ENCODE results near the gene KIF7.

Gene KIF7

DNA sequence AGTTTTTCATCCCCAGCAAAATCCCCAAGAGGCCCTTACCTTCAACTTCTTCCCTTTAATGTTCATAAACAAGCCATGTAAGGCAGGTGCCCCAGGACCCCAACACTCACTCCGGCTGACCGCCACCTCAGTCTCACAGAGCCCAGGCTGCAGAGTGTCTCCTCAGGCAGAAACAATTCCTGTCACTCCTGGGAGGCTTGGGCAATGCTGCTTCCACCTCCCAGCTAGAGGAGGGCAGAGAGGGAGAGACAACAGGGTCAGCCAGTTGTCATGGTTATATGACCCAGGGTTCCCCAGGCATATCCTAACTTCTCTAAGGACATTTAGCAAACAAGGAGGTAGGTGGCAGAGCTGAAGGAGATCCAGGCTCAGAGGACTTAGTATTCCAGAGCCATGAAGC, 23.9 kb upstream of the KIF7 start, which contains the start of gene PLIN1:
TSS of gene PLIN1 (minus strand) at position 156 of the 400 bp plus-strand sequence. CDS start 1,878 bp downstream, outside the sequence.
- Histone ChIP-seq H3K36me3 (ENCODE audit: insufficient read depth, low read length) (no peaks in the 10 kb centered on the region), H3K9me2 (ENCODE audit: low read depth, low read length) (no peaks in the 10 kb centered on the region), H3F3A (ENCODE audit: insufficient read depth, low read length) (no peaks in the 10 kb centered on the region), H4K20me1 (ENCODE audit: insufficient read depth, low read length) (no peaks in the 10 kb centered on the region), H3K79me2 (ENCODE audit: insufficient read depth, low read length) (no peaks in the 10 kb centered on the region), H3K27ac (ENCODE audit: low read depth, low read length, poor library complexity, severe bottlenecking) (no peak within 1 kb of the TSS), H3K27me3 (ENCODE audit: insufficient read depth, low read length) (no peaks in the 10 kb centered on the region), H3K4me2 (ENCODE audit: low read length) (no peak within 1 kb of the TSS), H3K9me3 (ENCODE audit: low read length) (no peaks in the 10 kb centered on the region), H3K9ac (ENCODE audit: low read length) (no peak within 1 kb of the TSS), H3K4me3 (ENCODE audit: low read depth, low read length, poor library complexity, severe bottlenecking) (no peak within 1 kb of the TSS), H2AFZ (ENCODE audit: low read length) (no peak within 1 kb of the TSS), H3K4me1 (ENCODE audit: insufficient read depth, low read length, severe bottlenecking) (no peaks in the 10 kb centered on the region)
- TF ChIP-seq EZH2 (IDR thresholded peaks at IDR 0.05; ENCODE audit: borderline replicate concordance, low read length) (no peak), CTCF (IDR thresholded peaks at IDR 0.05; ENCODE audit: low read length) (no peak)

DNA sequence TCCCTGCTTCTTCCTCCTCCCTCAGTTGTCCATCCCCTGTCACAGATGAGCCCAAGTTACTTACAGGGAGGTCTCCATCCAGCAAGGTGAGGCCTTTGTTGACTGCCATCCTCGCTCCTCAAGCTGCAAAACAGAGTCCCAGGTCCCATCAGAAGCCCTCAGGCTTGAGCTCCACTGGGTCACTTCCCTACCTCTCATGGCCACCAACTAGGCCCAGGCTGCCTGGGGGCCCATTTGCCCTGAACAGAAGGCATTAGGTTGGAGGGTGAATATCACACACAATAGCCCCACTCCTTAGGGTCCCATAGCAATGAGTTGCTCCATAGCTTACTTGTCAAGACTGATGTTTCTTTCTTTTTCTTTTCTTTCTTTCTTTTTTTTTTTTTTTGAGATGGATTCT, 22.1 kb upstream of the KIF7 start:
- Histone ChIP-seq H3K9ac (ENCODE audit: low read length) (no peak overlapping the region), H3K4me2 (ENCODE audit: low read length) (no peak overlapping the region), H3K27ac (ENCODE audit: low read depth, low read length, poor library complexity, severe bottlenecking) (no peak overlapping the region), H2AFZ (ENCODE audit: low read length) (no peak overlapping the region), H4K20me1 (ENCODE audit: insufficient read depth, low read length) (no peaks in the 10 kb centered on the region), H3F3A (ENCODE audit: insufficient read depth, low read length) (no peaks in the 10 kb centered on the region), H3K4me1 (ENCODE audit: insufficient read depth, low read length, severe bottlenecking) (no peaks in the 10 kb centered on the region), H3K9me2 (ENCODE audit: low read depth, low read length) (no peaks in the 10 kb centered on the region), H3K4me3 (ENCODE audit: low read depth, low read length, poor library complexity, severe bottlenecking) (no peak overlapping the region), H3K79me2 (ENCODE audit: insufficient read depth, low read length) (no peaks in the 10 kb centered on the region), H3K36me3 (ENCODE audit: insufficient read depth, low read length) (no peaks in the 10 kb centered on the region), H3K9me3 (ENCODE audit: low read length) (no peaks in the 10 kb centered on the region), H3K27me3 (ENCODE audit: insufficient read depth, low read length) (no peaks in the 10 kb centered on the region)
- TF ChIP-seq CTCF (IDR thresholded peaks at IDR 0.05; ENCODE audit: low read length) (no peak), EZH2 (IDR thresholded peaks at IDR 0.05; ENCODE audit: borderline replicate concordance, low read length) (no peak)

GRCh38 chr15:89675606-89676005, 20.3 kb upstream of the KIF7 start:
- Histone ChIP-seq H3K9me3 (ENCODE audit: low read length) (no peaks in the 10 kb centered on the region), H3K27ac (ENCODE audit: low read depth, low read length, poor library complexity, severe bottlenecking) (no peak overlapping the region), H3K36me3 (ENCODE audit: insufficient read depth, low read length) (no peaks in the 10 kb centered on the region), H3F3A (ENCODE audit: insufficient read depth, low read length) (no peaks in the 10 kb centered on the region), H3K4me1 (ENCODE audit: insufficient read depth, low read length, severe bottlenecking) (no peaks in the 10 kb centered on the region), H3K79me2 (ENCODE audit: insufficient read depth, low read length) (no peaks in the 10 kb centered on the region), H2AFZ (ENCODE audit: low read length) (no peak overlapping the region), H3K9ac (ENCODE audit: low read length) (no peak overlapping the region), H4K20me1 (ENCODE audit: insufficient read depth, low read length) (no peaks in the 10 kb centered on the region), H3K27me3 (ENCODE audit: insufficient read depth, low read length) (no peaks in the 10 kb centered on the region), H3K4me2 (ENCODE audit: low read length) (no peak overlapping the region), H3K4me3 (ENCODE audit: low read depth, low read length, poor library complexity, severe bottlenecking) (no peak overlapping the region), H3K9me2 (ENCODE audit: low read depth, low read length) (no peaks in the 10 kb centered on the region)
- no peak for TF ChIP-seq CTCF (IDR thresholded peaks at IDR 0.05; ENCODE audit: low read length)
- TF ChIP-seq EZH2 (IDR thresholded peaks at IDR 0.05; ENCODE audit: borderline replicate concordance, low read length) = no peak

Measured in OCI-LY1 (cell line).